ENCODE data around the gene PROM2. TPM values are rescaled to one million over a fixed set of nuclear protein-coding genes. Genes with fewer than 3 reads are reported as not detected.
"Not testable (repeated sequence)": the region's sequence is repeated elsewhere in the genome, so short reads cannot be mapped to it uniquely, and the experiment has no call there.

Gene PROM2
- total and polyA plus RNA-seq, 4 experiments from 2014 or later, result 0.87 to 1.1 TPM; not detected in 2

DNA sequence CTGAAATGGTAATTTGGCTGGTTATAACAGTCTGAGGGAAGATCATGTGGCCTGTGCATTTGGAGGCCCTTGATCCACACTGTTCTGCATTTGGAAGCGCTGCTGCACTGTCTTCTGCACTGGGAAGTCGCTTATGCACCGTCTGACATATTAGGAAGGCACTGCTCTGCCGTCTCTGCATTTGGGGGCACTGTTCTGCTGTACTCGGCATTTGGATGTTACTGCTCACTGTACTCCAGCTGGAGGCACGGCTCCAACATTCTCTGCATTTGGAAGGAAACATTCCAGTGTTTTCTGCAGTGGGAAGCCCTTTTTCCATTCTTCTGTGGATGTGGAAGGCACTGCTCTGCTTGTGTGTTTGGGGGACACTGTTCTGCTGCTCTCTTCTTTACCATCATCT lies 9.6 kb upstream of the PROM2 start:
- no peaks in the 10 kb centered on the region for H3K9me3 ChIP-seq (ENCODE audit: control insufficient read depth in 1 of 2, low read length in 2 of 2)
- peaks cover 0 to 5% of the 10 kb centered on the region in 2 donors for H3K36me3 Mint-ChIP-seq
- no peak overlapping the region for H3K27ac ChIP-seq (ENCODE audit: low read depth, low read length)
- H3K36me3 ChIP-seq (ENCODE audit: insufficient read depth, low read length), result no peaks in the 10 kb centered on the region
- no peaks in the 10 kb centered on the region for H3K4me1 ChIP-seq (ENCODE audit: insufficient read depth, low read length)
- no peak overlapping the region for H3K27ac Mint-ChIP-seq
- no peak overlapping the region for H3K4me3 Mint-ChIP-seq
- H3K9me3 Mint-ChIP-seq, result peaks cover 0 to 11% (median 5%) of the 10 kb centered on the region in 8 donors
- ChIA-PET CTCF (ENCODE audit: partially characterized antibody) (no interaction called here), POLR2A (ENCODE audit: partially characterized antibody) (no interaction called here)
- H3K27me3 ChIP-seq (ENCODE audit: insufficient read depth, low read length), result no peaks in the 10 kb centered on the region
- no peaks in the 10 kb centered on the region for H3K4me1 Mint-ChIP-seq
- DNase-seq, result no peak
- intact Hi-C loops (cut with micrococcal nuclease), result no loop called here
- no peak overlapping the region for H3K4me3 ChIP-seq (ENCODE audit: low read length in 2 of 2)
- H3K27me3 Mint-ChIP-seq, result peaks cover 7 to 12% of the 10 kb centered on the region in 2 donors

DNA sequence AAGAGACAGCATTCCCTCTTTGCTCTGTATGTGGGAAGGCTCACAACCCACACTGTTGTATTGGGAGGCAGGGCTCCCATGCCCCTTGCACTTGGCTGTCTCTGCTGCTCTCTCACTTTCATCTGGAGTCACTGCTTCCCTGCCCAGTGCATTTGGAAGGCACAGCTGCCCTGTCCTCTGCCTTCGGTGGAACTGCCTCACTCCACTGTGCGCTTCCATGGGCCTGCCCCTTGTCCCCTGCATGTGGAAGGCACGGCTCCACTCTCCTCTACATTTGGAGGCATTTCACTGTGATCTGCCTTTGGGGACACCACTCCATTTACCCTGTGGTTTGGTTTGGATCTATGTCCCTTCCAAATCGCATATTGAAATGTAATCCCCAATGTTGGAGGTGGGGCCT lies 9.1 kb upstream of the PROM2 start:
- H3K27me3 ChIP-seq (ENCODE audit: insufficient read depth, low read length), result no peaks in the 10 kb centered on the region
- H3K27ac ChIP-seq (ENCODE audit: low read depth, low read length), result no peak overlapping the region
- Mint-ChIP-seq H3K27me3 (peaks cover 5 to 10% of the 10 kb centered on the region in 2 donors), H3K36me3 (peaks cover 0 to 3% of the 10 kb centered on the region in 2 donors), H3K27ac (peak overlapping the region in 1 of 7 donors; percentile 7), H3K4me1 (no peaks in the 10 kb centered on the region), H3K4me3 (no peak overlapping the region), H3K9me3 (peaks cover 0 to 8% (median 3%) of the 10 kb centered on the region in 8 donors)
- POLR2A ChIA-PET (ENCODE audit: partially characterized antibody), result no interaction called here
- CTCF ChIA-PET (ENCODE audit: partially characterized antibody), result no interaction called here
- H3K9me3 ChIP-seq (ENCODE audit: control insufficient read depth in 1 of 2, low read length in 2 of 2), result no peaks in the 10 kb centered on the region
- H3K36me3 ChIP-seq (ENCODE audit: insufficient read depth, low read length), result no peaks in the 10 kb centered on the region
- DNase-seq, result no peak
- H3K4me3 ChIP-seq (ENCODE audit: low read length in 2 of 2), result no peak overlapping the region
- H3K4me1 ChIP-seq (ENCODE audit: insufficient read depth, low read length), result no peaks in the 10 kb centered on the region
- intact Hi-C loops (cut with micrococcal nuclease), result no loop called here

DNA sequence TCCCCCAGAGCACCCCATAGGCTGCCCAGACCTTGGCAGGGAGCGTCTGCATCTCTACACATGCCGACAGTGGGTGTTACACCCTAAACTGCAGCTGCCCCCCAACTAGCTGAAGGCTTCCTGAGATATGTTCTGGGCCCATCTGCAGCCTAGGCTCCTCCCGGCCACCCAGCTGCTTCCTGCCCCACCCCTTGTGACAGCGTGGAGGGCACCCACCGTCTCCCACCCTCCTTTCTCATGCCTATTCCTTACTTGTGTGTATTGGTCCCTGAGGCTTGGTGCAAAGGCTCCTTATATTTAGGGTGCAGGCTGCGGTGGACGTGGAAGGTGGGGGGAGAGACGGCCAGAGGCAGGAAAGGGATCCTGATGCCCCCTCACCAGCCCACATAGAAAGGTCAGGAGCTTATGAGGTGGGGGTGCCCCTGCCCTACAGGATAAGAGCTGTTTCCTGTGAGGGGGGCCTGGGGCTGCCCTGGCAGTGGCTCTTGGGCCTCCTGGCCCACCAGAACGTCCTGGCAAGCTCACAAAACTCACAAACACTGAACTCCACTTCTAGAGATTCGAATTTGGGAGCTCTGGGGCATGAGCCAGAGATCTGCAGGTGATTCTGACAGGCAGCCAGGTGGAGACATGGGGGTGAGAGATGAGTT lies 7.3 kb upstream of the PROM2 start:
- Histone ChIP-seq H3K4me1 (ENCODE audit: insufficient read depth, low read length) (no peaks in the 10 kb centered on the region), H3K27me3 (ENCODE audit: insufficient read depth, low read length) (no peaks in the 10 kb centered on the region), H3K9me3 (ENCODE audit: control insufficient read depth in 1 of 2, low read length in 2 of 2) (no peaks in the 10 kb centered on the region), H3K27ac (ENCODE audit: low read depth, low read length) (no peak overlapping the region), H3K4me3 (ENCODE audit: low read length in 2 of 2) (no peak overlapping the region), H3K36me3 (ENCODE audit: insufficient read depth, low read length) (no peaks in the 10 kb centered on the region)
- Mint-ChIP-seq H3K9me3 (peaks cover 0 to 2% (median 0%) of the 10 kb centered on the region in 8 donors), H3K4me1 (no peaks in the 10 kb centered on the region), H3K4me3 (no peak overlapping the region), H3K36me3 (no peaks in the 10 kb centered on the region), H3K27ac (no peak overlapping the region), H3K27me3 (peaks cover 2 to 6% of the 10 kb centered on the region in 2 donors)
- CTCF ChIA-PET (ENCODE audit: partially characterized antibody), result no interaction called here
- POLR2A ChIA-PET (ENCODE audit: partially characterized antibody), result no interaction called here
- no peak for DNase-seq
- intact Hi-C loops (cut with micrococcal nuclease), result no loop called here

DNA sequence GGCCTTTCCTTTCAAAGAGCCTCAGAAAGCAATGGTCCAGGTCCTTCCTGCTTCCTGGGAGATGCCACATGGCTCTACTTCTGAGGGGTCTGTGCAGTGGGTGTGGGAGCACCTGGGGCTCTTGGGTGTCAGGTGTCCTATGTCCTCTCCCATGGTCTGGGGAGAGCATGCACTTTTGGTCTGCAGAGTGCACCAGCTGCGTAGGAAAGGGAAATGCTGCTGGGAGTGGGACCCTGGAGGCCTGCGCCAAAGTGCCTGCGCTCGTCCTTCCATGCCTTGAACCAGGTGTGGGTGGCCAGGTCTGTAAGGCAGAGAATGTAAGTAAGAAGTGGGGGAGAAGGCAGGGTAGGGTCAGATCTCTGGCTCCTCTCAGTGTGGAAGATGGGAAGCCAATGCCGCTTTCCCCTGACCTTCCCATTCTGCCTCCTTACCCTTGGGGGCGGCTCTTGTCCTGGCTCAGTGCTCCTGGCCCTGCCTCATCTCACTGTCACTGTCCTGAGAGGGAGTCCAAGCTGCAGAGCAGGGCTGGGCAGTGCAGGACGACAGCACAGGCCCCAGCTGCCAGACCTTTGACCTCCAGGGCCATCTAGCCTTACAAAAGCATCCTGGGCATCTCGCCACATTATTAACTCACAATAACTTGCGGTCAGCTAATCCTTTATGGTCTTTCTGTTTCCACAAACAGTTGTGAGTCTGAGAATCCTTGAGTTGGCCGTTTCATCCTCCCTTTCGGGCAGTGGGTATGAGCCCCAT lies 6.6 kb upstream of the PROM2 start:
- H3K27ac Mint-ChIP-seq, result no peak overlapping the region
- intact Hi-C loops (cut with micrococcal nuclease), result no loop called here
- H3K36me3 ChIP-seq (ENCODE audit: insufficient read depth, low read length), result no peaks in the 10 kb centered on the region
- H3K27me3 ChIP-seq (ENCODE audit: insufficient read depth, low read length), result no peaks in the 10 kb centered on the region
- H3K9me3 ChIP-seq (ENCODE audit: control insufficient read depth in 1 of 2, low read length in 2 of 2), result no peaks in the 10 kb centered on the region
- no peaks in the 10 kb centered on the region for H3K4me1 Mint-ChIP-seq
- peaks cover 2 to 4% of the 10 kb centered on the region in 2 donors for H3K27me3 Mint-ChIP-seq
- CTCF ChIA-PET (ENCODE audit: partially characterized antibody), result no interaction called here
- POLR2A ChIA-PET (ENCODE audit: partially characterized antibody), result no interaction called here
- H3K4me1 ChIP-seq (ENCODE audit: insufficient read depth, low read length), result no peaks in the 10 kb centered on the region
- no peaks in the 10 kb centered on the region for H3K36me3 Mint-ChIP-seq
- H3K4me3 Mint-ChIP-seq, result no peak overlapping the region
- H3K27ac ChIP-seq (ENCODE audit: low read depth, low read length), result no peak overlapping the region
- DNase-seq, result no peak
- peaks cover 0 to 2% (median 0%) of the 10 kb centered on the region in 8 donors for H3K9me3 Mint-ChIP-seq
- H3K4me3 ChIP-seq (ENCODE audit: low read length in 2 of 2), result no peak overlapping the region

DNA sequence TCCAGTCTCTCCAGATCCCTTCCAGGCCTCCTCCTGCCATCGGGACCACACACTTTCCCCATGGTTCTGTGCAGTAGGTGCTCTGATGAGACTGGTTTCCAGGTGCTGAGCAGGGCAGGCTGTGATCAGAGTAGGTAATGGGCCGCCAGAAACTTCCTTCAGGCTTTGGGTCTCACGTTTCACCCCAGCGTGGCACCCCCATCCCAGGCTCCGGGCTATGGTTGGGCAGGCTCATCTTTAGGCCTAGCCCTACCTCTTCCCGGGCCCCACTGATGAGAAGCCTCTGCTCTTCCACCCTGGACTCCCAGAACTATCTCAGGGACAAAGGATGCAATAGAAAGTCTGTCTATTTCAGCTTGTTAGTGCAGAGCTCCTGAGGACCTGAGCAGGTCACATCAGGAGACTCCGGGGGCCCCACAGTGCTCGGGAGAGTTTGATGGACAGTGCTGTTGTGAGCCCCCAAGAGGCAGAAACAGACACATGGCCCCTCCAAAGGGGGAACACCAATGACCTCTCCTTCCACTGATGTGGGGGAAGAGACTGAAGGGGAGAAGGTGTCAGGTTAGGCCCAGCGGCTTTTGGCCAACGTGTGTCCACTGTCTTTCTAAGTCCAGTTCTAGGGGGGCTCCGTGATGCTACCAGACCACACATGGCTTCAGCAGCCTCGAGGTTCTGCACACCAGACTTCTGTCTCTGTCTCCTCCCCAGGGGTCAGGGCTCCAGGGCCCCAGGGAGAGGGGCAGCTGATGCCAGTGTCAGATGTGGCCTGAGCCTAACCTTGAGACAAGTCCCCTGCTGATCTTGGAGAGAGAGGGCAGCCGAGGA lies 5.8 kb upstream of the PROM2 start:
- Mint-ChIP-seq H3K9me3 (peaks cover 0 to 2% (median 0%) of the 10 kb centered on the region in 8 donors), H3K4me1 (peaks cover 0 to under 1% (median 0%) of the 10 kb centered on the region in 4 donors), H3K27me3 (peaks cover 0 to 4% of the 10 kb centered on the region in 2 donors), H3K4me3 (no peak overlapping the region), H3K36me3 (no peaks in the 10 kb centered on the region), H3K27ac (no peak overlapping the region)
- DNase-seq, result no peak
- Histone ChIP-seq H3K36me3 (ENCODE audit: insufficient read depth, low read length) (no peaks in the 10 kb centered on the region), H3K4me1 (ENCODE audit: insufficient read depth, low read length) (no peaks in the 10 kb centered on the region), H3K9me3 (ENCODE audit: control insufficient read depth in 1 of 2, low read length in 2 of 2) (no peaks in the 10 kb centered on the region), H3K27me3 (ENCODE audit: insufficient read depth, low read length) (no peaks in the 10 kb centered on the region), H3K27ac (ENCODE audit: low read depth, low read length) (no peak overlapping the region), H3K4me3 (ENCODE audit: low read length in 2 of 2) (no peak overlapping the region)
- intact Hi-C loops (cut with micrococcal nuclease), result no loop called here
- CTCF ChIA-PET (ENCODE audit: partially characterized antibody), result no interaction called here
- POLR2A ChIA-PET (ENCODE audit: partially characterized antibody), result no interaction called here

DNA sequence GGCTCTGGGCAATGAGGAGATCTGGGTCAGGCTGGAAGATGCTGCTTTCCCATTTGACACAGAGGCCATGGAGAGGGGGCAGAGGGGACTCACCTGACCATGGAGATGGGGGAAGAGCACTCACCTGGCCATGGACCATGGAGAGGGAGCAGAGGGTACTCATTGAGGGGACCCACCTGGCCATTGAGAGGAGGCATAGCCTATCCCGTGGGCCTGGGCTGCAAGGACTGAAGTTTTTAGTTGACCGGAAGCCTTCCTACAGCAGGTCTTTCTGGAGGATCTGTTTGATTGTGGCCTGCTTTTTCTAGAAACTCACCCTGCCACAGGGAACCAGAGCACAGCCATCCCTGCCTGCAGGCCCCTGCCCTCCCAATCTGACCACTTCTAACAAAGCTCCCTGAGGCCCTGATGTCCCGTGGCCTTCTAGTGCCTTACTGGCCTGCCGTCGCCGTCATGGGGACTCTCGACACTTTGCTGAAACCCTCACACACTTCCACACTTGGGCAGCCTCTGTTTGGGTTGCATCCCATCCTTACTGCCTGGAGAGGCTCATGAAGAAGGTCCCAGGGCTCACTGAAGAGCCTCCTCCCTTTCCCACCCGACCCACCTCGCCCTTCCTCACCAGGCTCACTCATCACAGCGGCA lies 5.1 kb upstream of the PROM2 start:
- Mint-ChIP-seq H3K36me3 (no peaks in the 10 kb centered on the region), H3K27me3 (peaks cover 0 to 1% of the 10 kb centered on the region in 2 donors), H3K4me3 (no peak overlapping the region), H3K4me1 (peaks cover 0 to 1% (median 0%) of the 10 kb centered on the region in 4 donors), H3K27ac (no peak overlapping the region), H3K9me3 (peaks cover 0 to 1% (median 0%) of the 10 kb centered on the region in 8 donors)
- ChIA-PET CTCF (ENCODE audit: partially characterized antibody) (no interaction called here), POLR2A (ENCODE audit: partially characterized antibody) (no interaction called here)
- no peaks in the 10 kb centered on the region for H3K4me1 ChIP-seq (ENCODE audit: insufficient read depth, low read length)
- intact Hi-C loops (cut with micrococcal nuclease), result no loop called here
- H3K27ac ChIP-seq (ENCODE audit: low read depth, low read length), result no peak overlapping the region
- no peak for DNase-seq
- no peaks in the 10 kb centered on the region for H3K9me3 ChIP-seq (ENCODE audit: control insufficient read depth in 1 of 2, low read length in 2 of 2)
- no peak overlapping the region for H3K4me3 ChIP-seq (ENCODE audit: low read length in 2 of 2)
- no peaks in the 10 kb centered on the region for H3K36me3 ChIP-seq (ENCODE audit: insufficient read depth, low read length)
- no peaks in the 10 kb centered on the region for H3K27me3 ChIP-seq (ENCODE audit: insufficient read depth, low read length)

DNA sequence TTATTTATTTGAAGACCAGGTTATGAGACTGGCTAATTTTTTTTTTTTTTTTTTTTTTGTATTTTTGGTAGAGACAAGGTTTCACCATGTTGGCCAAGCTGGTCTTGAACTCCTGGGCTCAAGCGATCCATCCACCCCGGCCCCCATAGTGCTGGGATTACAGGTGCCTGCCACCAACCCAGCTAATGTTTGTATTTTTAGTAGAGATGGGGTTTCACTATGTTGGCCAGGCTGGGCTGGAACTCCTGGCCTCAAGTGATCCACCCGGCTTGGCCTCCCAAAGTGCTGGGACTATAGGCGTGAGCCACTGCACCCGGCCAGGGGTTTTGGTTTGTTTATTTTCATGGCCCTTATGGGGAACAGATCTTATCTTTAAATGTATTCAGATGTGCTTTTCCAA lies 4.5 kb upstream of the PROM2 start:
- H3K27ac Mint-ChIP-seq; POLR2A ChIA-PET (ENCODE audit: partially characterized antibody); H3K36me3 Mint-ChIP-seq; H3K4me1 ChIP-seq (ENCODE audit: insufficient read depth, low read length); H3K27ac ChIP-seq (ENCODE audit: low read depth, low read length); H3K9me3 Mint-ChIP-seq; H3K36me3 ChIP-seq (ENCODE audit: insufficient read depth, low read length); H3K4me3 ChIP-seq (ENCODE audit: low read length in 2 of 2); CTCF ChIA-PET (ENCODE audit: partially characterized antibody); H3K4me3 Mint-ChIP-seq; H3K9me3 ChIP-seq (ENCODE audit: control insufficient read depth in 1 of 2, low read length in 2 of 2); H3K27me3 Mint-ChIP-seq; H3K4me1 Mint-ChIP-seq; H3K27me3 ChIP-seq (ENCODE audit: insufficient read depth, low read length); DNase-seq; intact Hi-C loops (cut with micrococcal nuclease): not testable (repeated sequence)

Data from CD4-positive, alpha-beta memory T cell (primary cell).